ENCODE measurements around the gene LSS. TPM values are rescaled to one million over a fixed set of nuclear protein-coding genes. Genes with fewer than 3 reads are reported as not detected.

LSS gene
- total and polyA plus RNA-seq, 2 of the 4 experiments (the other 2 are of a cell fraction), result 43.4 to 58.1 TPM

- Histone ChIP-seq H3K4me3 (ENCODE audit: insufficient read depth, low read depth, low read length) (no peak overlapping the region), H2BK20ac (ENCODE audit: low read depth, low read length) (no peak overlapping the region), H4K8ac (ENCODE audit: low read depth in 2 of 2, low read length in 2 of 2) (no peak overlapping the region), H3K4me2 (ENCODE audit: low read depth, low read length) (no peak overlapping the region), H3K9ac (ENCODE audit: low read depth, low read length) (no peak overlapping the region), H4K5ac (ENCODE audit: low read depth, low read length) (no peak overlapping the region), H4K20me1 (ENCODE audit: insufficient read depth, low read length) (no peaks in the 10 kb centered on the region), H3K9me1 (ENCODE audit: insufficient read depth, low read length) (no peaks in the 10 kb centered on the region), H2BK120ac (ENCODE audit: low read depth, low read length) (no peak overlapping the region), H4K91ac (ENCODE audit: insufficient read depth, low read depth, low read length) (no peak overlapping the region), H2AK9ac (replicated peaks; ENCODE audit: low read depth, low read length, poor library complexity) (no peak overlapping the region), H2BK5ac (ENCODE audit: low read depth, low read length, poor library complexity, severe bottlenecking) (no peak overlapping the region), H3K23ac (ENCODE audit: low read depth, low read length) (no peak overlapping the region), H2AFZ (replicated peaks; ENCODE audit: low read length, poor library complexity) (no peak overlapping the region), H3K14ac (replicated peaks; ENCODE audit: low read depth, low read length) (no peak overlapping the region), H3K4ac (ENCODE audit: low read depth, low read length) (no peak overlapping the region), H3K4me1 (ENCODE audit: control insufficient read depth, insufficient read depth, low read length) (no peaks in the 10 kb centered on the region), H3K27me3 (ENCODE audit: control insufficient read depth, insufficient read depth, low read length) (no peaks in the 10 kb centered on the region), H3K56ac (ENCODE audit: extremely low read depth, insufficient read depth, low read length) (no peak overlapping the region), H3K79me1 (ENCODE audit: low read depth in 1 of 2, low read length in 2 of 2) (no peaks in the 10 kb centered on the region), H3K9me3 (ENCODE audit: control insufficient read depth, insufficient read depth, low read length) (peaks cover 12% of the 10 kb centered on the region), H2BK15ac (ENCODE audit: low read depth, low read length) (no peak overlapping the region), H3K18ac (ENCODE audit: low read depth, low read length) (no peak overlapping the region), H3K36me3 (ENCODE audit: control insufficient read depth, insufficient read depth, low read length) (no peaks in the 10 kb centered on the region; the same call in 1 of the 2 replicates), H3K27ac (ENCODE audit: insufficient read depth, low read length) (no peak overlapping the region), H2AK5ac (ENCODE audit: low read depth, low read length) (no peak overlapping the region)
- POLR2A ChIA-PET (ENCODE audit: unreplicated experiment), result no interaction called here
- intact Hi-C loops (cut with micrococcal nuclease) (no loop called here), dilution Hi-C loops (cut with HindIII; ENCODE audit: low sequenced_read_pairs, unreplicated experiment) (no loop called here), in situ Hi-C loops (cut with MboI; ENCODE audit: low sequenced_read_pairs) (no loop called here)
- BruUV-seq (replicated peaks), result no TSS peak
- DNase-seq (no peak), ATAC-seq (ENCODE audit: low read depth) (no peak)
- 78% methylated on average over 3 of the region's 6 CpGs; no CpG with 5 or more reads in 1 of the 2 experiments for WGBS, 2 experiments (ENCODE audit: extremely low coverage in 2 of 2, insufficient read length in 1 of 2)
- CTCF ChIA-PET, result no interaction called here
- TF ChIP-seq USF2 (IDR thresholded peaks at IDR 0.05; ENCODE audit: low read depth, low read length) (no peak), RCOR1 (IDR thresholded peaks at IDR 0.05; ENCODE audit: insufficient replicate concordance, low read length) (no peak), CEBPB (IDR thresholded peaks at IDR 0.05; ENCODE audit: low read depth, low read length) (no peak), RAD21 (IDR thresholded peaks at IDR 0.05; ENCODE audit: low read length) (no peak), BHLHE40 (IDR thresholded peaks at IDR 0.05; ENCODE audit: low read depth, low read length) (no peak), CHD1 (IDR thresholded peaks at IDR 0.05; ENCODE audit: low read depth, low read length) (no peak), MAZ (IDR thresholded peaks at IDR 0.05; ENCODE audit: borderline replicate concordance, low read depth, low read length) (no peak), SMC3 (IDR thresholded peaks at IDR 0.05; ENCODE audit: low read depth, low read length) (no peak), RFX5 (IDR thresholded peaks at IDR 0.05; ENCODE audit: low read depth, low read length) (no peak), CTCF (conservative IDR thresholded peaks at IDR 0.05; ENCODE audit: low read depth, low read length) (no peak), POLR2A (IDR thresholded peaks at IDR 0.05; ENCODE audit: low read depth, low read length) (no peak), NFE2L2 (IDR thresholded peaks at IDR 0.05; ENCODE audit: low read depth, low read length) (no peak), MXI1 (IDR thresholded peaks at IDR 0.05; ENCODE audit: borderline replicate concordance, low read depth, low read length) (no peak), FOS (IDR thresholded peaks at IDR 0.05; ENCODE audit: low read depth, low read length) (no peak), ELK1 (IDR thresholded peaks at IDR 0.05; ENCODE audit: borderline replicate concordance, low read depth, low read length) (no peak)
Observed at GRCh38 chr21:46172863-46173528, 55.6 kb downstream of the LSS start.
